Measurements from ENCODE around the gene CHD9NB.

Gene CHD9NB

GRCh38 chr16:53052519-53053501, at the start of gene CHD9NB:
TSS of gene CHD9NB (minus strand) at chr16:53052897. CDS start at chr16:53044158, 8,739 bp downstream.
- no peak within 1 kb of the TSS for H2AFZ ChIP-seq (ENCODE audit: low read depth, low read length)
- H3K9me3 ChIP-seq (ENCODE audit: low read length) = no peaks in the 10 kb centered on the region
- H3K27me3 ChIP-seq (ENCODE audit: insufficient read depth, low read length) = no peaks in the 10 kb centered on the region
- no peak within 1 kb of the TSS for H3K4me3 ChIP-seq (ENCODE audit: low read length)
- H3K4me1 ChIP-seq (ENCODE audit: insufficient read depth, low read length) = peaks cover 11% of the 10 kb centered on the region
- no peaks in the 10 kb centered on the region for H3K36me3 ChIP-seq (ENCODE audit: insufficient read depth, low read length)

DNA sequence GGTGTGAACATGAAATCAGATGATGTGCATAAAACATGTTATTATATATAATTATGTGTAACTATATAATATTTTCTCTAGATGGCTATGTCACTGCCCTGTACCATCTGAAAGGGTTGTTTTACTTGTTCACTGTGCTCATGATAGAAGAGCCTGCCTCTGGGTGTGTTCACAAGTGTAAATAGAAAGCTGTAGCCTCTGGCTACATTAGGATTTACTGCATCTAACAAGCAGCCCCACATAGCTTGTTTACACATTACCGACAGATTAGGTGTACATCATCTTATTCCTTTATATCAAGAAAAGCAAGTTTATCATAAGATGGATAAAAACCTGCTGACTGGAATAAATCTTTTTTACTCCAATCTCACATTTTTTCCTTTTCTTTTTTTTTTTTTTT, 48.2 kb upstream of the CHD9NB start:
- Histone ChIP-seq H3K4me3 (ENCODE audit: low read length) (no peak overlapping the region), H3K27me3 (ENCODE audit: insufficient read depth, low read length) (no peaks in the 10 kb centered on the region), H3K9me3 (ENCODE audit: low read length) (no peaks in the 10 kb centered on the region), H3K36me3 (ENCODE audit: insufficient read depth, low read length) (no peaks in the 10 kb centered on the region), H2AFZ (ENCODE audit: low read depth, low read length) (no peak overlapping the region), H3K4me1 (ENCODE audit: insufficient read depth, low read length) (peaks cover 23% of the 10 kb centered on the region)

DNA sequence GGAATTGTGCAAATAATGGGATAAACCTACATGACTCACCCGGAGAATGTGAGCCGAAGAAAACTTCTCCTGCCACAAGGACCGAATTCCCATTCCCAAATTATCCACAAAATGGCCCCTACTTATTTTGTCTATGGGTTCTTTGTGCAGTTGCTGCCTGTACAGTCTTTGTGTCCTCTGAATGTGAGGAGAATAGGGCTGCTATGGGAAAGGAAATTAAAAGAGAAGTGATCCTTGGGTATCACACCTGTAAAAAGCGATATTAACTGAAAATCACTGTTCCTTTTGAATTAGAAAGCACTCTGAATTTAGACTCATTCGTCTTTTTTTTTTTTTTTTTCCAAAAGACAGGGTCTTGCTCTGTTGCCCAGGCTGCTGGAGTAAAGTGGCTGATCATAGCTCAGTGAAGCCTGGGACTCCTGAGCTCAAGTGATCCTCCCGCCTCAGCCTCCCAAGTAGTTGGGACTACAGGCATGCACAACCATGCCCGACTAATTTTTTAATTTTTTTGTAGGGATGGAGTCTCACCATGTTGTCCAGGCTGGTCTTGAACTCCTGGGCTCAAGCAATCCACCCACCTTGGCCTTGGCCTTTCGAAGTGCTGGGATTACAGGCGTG, 47.5 kb upstream of the CHD9NB start:
- peaks cover 23% of the 10 kb centered on the region for H3K4me1 ChIP-seq (ENCODE audit: insufficient read depth, low read length)
- no peaks in the 10 kb centered on the region for H3K9me3 ChIP-seq (ENCODE audit: low read length)
- H2AFZ ChIP-seq (ENCODE audit: low read depth, low read length) = peak overlapping the region; percentile 65
- no peaks in the 10 kb centered on the region for H3K27me3 ChIP-seq (ENCODE audit: insufficient read depth, low read length)
- peak overlapping the region; percentile 51 for H3K4me3 ChIP-seq (ENCODE audit: low read length)
- no peaks in the 10 kb centered on the region for H3K36me3 ChIP-seq (ENCODE audit: insufficient read depth, low read length)

DNA sequence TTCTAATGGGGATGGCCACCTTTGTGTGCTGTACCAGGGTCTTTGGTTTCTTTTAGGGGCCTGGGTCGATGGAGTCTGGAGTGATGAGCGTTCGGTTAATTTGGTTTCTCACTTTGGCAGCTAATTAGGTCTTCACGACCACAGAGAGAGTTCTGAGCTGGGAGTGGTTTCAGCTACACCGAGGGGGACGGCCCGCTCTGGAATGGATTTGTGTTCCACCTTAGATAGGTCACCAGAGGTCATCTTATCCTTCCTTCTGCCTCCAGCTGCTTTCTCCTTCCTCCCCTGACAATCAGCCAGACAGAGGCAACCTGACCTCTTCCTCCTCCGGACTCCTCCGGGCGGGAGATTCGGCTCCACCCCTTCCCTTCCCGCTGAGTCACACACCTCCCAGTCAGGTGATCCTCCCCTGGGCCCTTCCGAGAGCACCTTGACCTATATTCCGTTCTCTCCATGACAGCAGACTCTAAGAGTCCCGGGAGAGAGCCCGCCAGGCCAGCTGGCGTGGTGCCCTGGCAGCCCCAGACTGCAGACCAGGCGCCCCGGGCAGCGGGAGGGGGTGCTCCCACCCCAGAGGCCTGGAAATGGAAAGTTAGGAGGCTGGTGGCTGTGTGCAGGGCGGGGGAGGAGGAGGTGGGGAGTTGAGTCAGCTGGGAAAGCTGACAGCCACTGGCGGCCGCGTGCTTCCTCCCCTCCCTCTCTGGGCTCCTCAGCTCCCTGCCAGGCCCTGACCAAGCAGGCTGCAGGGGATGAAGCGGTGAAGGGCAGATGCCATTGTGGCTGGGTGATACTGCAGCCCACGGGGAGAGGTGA, 46.8 kb upstream of the CHD9NB start:
- Histone ChIP-seq H3K4me1 (ENCODE audit: insufficient read depth, low read length) (peaks cover 23% of the 10 kb centered on the region), H3K27me3 (ENCODE audit: insufficient read depth, low read length) (no peaks in the 10 kb centered on the region), H3K36me3 (ENCODE audit: insufficient read depth, low read length) (no peaks in the 10 kb centered on the region), H3K4me3 (ENCODE audit: low read length) (peak overlapping the region; percentile 51), H2AFZ (ENCODE audit: low read depth, low read length) (peak overlapping the region; percentile 65), H3K9me3 (ENCODE audit: low read length) (no peaks in the 10 kb centered on the region)

DNA sequence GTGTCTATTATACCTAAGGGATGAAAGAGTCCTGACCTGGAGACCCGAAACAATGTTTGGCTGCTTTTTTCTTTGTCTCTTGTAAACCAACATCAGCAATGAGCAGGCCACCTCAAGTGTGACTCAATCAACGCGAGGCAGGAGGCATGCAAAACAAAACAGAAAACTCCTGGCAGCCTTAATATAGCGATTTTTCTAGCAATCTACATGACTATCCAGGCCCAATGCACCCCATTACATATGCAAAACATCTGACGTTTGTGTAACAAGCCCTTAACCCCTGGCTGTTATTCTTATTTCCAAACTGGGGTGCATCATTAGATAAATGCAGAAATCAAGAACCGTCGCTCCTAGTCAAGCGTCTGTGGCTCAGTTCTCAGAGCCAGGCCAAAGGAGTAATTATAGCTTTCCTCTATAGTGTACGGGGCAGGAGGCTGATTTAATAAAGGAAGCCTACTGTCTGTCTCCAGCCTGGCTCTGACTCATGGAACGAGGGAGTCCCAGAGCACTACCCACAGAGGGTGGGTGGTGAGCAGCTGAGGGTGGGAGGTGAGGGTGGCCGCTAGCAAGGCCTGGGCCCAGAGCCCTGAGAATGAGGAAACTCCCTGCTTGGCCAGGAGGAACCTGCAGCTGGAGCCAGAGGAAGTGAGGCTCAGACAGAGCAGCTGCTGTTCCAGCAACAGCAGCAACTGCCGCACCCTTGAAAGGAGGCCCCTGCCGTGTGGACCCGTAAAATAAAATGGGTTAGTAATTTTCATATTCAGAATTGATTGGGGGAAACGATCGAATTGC, 46.0 kb upstream of the CHD9NB start:
- peak overlapping the region; percentile 65 for H2AFZ ChIP-seq (ENCODE audit: low read depth, low read length)
- no peaks in the 10 kb centered on the region for H3K36me3 ChIP-seq (ENCODE audit: insufficient read depth, low read length)
- peak overlapping the region; percentile 51 for H3K4me3 ChIP-seq (ENCODE audit: low read length)
- no peaks in the 10 kb centered on the region for H3K27me3 ChIP-seq (ENCODE audit: insufficient read depth, low read length)
- H3K9me3 ChIP-seq (ENCODE audit: low read length) = no peaks in the 10 kb centered on the region
- H3K4me1 ChIP-seq (ENCODE audit: insufficient read depth, low read length) = peaks cover 23% of the 10 kb centered on the region

DNA sequence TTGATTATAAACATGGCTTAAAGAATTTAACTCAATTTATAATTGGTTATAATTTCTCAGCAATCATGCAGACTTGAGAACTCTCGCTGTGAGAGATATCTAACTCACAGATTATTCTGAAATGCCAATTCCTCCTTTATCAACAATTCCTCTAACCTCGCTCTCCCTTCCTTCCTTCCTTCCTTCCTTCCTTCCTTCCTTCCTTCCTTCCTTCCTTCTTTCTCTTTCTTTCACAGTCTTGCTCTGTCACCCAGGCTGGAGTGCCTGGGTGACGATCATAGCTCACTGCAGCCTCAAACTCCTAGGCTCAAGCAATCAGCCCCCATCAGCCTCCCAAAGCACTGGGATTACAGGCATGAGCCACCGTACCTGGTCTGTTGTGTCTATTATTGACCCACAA, 44.5 kb upstream of the CHD9NB start:
- no peaks in the 10 kb centered on the region for H3K36me3 ChIP-seq (ENCODE audit: insufficient read depth, low read length)
- H3K27me3 ChIP-seq (ENCODE audit: insufficient read depth, low read length) = no peaks in the 10 kb centered on the region
- no peak overlapping the region for H2AFZ ChIP-seq (ENCODE audit: low read depth, low read length)
- H3K4me1 ChIP-seq (ENCODE audit: insufficient read depth, low read length) = peaks cover 26% of the 10 kb centered on the region
- no peaks in the 10 kb centered on the region for H3K9me3 ChIP-seq (ENCODE audit: low read length)
- H3K4me3 ChIP-seq (ENCODE audit: low read length) = no peak overlapping the region

DNA sequence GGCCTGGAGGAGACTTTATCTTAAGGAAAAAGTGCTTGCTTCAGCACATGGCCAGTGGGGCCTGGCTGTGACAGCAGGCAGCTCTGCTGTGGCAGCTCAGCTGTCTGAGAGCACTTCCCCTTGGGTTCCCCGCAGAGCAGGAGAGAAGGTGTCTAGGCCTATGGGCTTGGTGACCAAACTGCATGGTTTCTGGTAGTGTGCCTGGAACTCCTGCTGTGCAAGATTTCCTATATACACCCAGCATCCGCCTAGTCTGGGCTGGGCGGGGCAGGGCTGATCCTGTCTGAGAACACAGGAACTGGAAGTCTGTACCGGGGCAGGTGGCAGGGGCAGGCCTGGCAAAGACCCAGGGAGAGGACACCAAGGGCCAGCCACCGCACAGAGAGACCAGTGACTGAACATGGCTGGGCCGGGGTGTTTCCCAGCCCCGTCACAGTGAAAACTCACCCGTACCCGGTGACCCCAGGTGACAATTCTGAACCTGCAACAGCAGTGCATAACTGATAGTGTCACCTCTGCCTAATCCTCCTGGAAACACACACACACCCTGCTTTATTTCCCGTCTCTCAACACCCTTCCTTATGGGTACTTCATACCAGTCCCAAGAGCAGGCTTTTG, 41.4 kb upstream of the CHD9NB start:
- Histone ChIP-seq H2AFZ (ENCODE audit: low read depth, low read length) (no peak overlapping the region), H3K4me3 (ENCODE audit: low read length) (no peak overlapping the region), H3K36me3 (ENCODE audit: insufficient read depth, low read length) (no peaks in the 10 kb centered on the region), H3K4me1 (ENCODE audit: insufficient read depth, low read length) (peaks cover 28% of the 10 kb centered on the region), H3K27me3 (ENCODE audit: insufficient read depth, low read length) (no peaks in the 10 kb centered on the region), H3K9me3 (ENCODE audit: low read length) (no peaks in the 10 kb centered on the region)

DNA sequence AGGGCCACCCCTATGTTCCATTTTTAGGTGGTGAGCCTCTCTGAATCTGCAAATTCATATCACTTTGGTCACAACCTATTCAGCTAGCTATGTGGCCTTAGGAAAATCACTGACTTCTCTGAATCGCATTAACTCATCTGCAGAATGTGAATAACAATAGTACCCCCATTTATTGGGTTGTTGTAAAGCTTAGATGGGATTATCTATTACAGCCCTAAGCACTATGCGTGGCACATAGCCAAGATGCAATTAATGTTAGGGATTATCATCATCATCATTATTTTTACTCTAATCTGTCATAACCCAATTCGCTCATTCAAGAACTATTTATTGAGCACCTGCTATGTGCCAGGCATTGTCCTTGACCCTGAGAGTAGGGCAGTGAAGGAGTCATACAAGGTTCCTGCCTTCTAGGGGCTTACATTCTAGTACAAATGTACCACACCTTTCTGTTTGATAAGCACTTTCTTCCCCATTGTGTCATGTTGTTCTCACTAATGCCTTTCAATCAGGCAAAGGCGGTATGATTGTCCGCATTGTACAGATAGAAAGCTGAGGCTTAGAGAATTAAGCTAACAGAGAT, 40.6 kb upstream of the CHD9NB start:
- no peak overlapping the region for H2AFZ ChIP-seq (ENCODE audit: low read depth, low read length)
- no peaks in the 10 kb centered on the region for H3K9me3 ChIP-seq (ENCODE audit: low read length)
- no peaks in the 10 kb centered on the region for H3K36me3 ChIP-seq (ENCODE audit: insufficient read depth, low read length)
- no peak overlapping the region for H3K4me3 ChIP-seq (ENCODE audit: low read length)
- no peaks in the 10 kb centered on the region for H3K27me3 ChIP-seq (ENCODE audit: insufficient read depth, low read length)
- H3K4me1 ChIP-seq (ENCODE audit: insufficient read depth, low read length) = peaks cover 20% of the 10 kb centered on the region

- H3K27me3 ChIP-seq (ENCODE audit: insufficient read depth, low read length) = no peaks in the 10 kb centered on the region
- no peaks in the 10 kb centered on the region for H3K9me3 ChIP-seq (ENCODE audit: low read length)
- H3K4me3 ChIP-seq (ENCODE audit: low read length) = peak overlapping the region; percentile 19
- peaks cover 20% of the 10 kb centered on the region for H3K4me1 ChIP-seq (ENCODE audit: insufficient read depth, low read length)
- no peak overlapping the region for H2AFZ ChIP-seq (ENCODE audit: low read depth, low read length)
- H3K36me3 ChIP-seq (ENCODE audit: insufficient read depth, low read length) = no peaks in the 10 kb centered on the region
Observed at GRCh38 chr16:53092284-53092683, 39.6 kb upstream of the CHD9NB start.

- no peaks in the 10 kb centered on the region for H3K9me3 ChIP-seq (ENCODE audit: low read length)
- peaks cover 20% of the 10 kb centered on the region for H3K4me1 ChIP-seq (ENCODE audit: insufficient read depth, low read length)
- no peaks in the 10 kb centered on the region for H3K36me3 ChIP-seq (ENCODE audit: insufficient read depth, low read length)
- H2AFZ ChIP-seq (ENCODE audit: low read depth, low read length) = peak overlapping the region; percentile 1
- H3K27me3 ChIP-seq (ENCODE audit: insufficient read depth, low read length) = no peaks in the 10 kb centered on the region
- H3K4me3 ChIP-seq (ENCODE audit: low read length) = peak overlapping the region; percentile 19
Observed at GRCh38 chr16:53091466-53092211, 38.9 kb upstream of the CHD9NB start.

- no peak overlapping the region for H3K4me3 ChIP-seq (ENCODE audit: low read length)
- H3K4me1 ChIP-seq (ENCODE audit: insufficient read depth, low read length) = peaks cover 23% of the 10 kb centered on the region
- no peaks in the 10 kb centered on the region for H3K27me3 ChIP-seq (ENCODE audit: insufficient read depth, low read length)
- H2AFZ ChIP-seq (ENCODE audit: low read depth, low read length) = no peak overlapping the region
- no peaks in the 10 kb centered on the region for H3K9me3 ChIP-seq (ENCODE audit: low read length)
- H3K36me3 ChIP-seq (ENCODE audit: insufficient read depth, low read length) = no peaks in the 10 kb centered on the region
Observed at GRCh38 chr16:53090591-53091411, 38.1 kb upstream of the CHD9NB start.
